Measurements from ENCODE around the gene MRPL18. TPM values are rescaled to one million over a fixed set of nuclear protein-coding genes. Genes with fewer than 3 reads are reported as not detected.

The MRPL18 gene
- total and polyA plus RNA-seq, 2 of the 8 experiments (the other 6 are each of a cell fraction or from before 2014, with no cell fraction given) = 58.7 to 79.8 TPM

DNA sequence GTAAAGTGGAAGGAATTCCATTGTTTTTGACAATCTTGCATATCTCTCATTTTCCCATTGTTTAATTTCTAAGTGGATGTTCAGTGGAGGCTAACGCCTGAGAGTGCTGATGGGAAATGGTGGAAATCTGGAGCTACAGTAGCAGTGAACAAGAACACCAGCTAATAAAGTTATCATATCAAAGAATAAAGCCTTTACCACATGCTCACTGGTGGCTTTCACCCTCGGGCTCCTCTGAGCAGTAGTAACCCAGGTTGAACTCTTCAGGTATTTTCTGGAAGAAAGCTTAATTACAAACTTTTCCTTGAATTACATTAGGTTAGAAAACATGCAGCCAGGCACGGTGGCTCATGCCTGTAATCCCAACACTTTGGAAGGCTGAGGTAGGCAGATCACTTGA lies 38.8 kb upstream of the MRPL18 start (continued):
- TF ChIP-seq, protein P1, sequence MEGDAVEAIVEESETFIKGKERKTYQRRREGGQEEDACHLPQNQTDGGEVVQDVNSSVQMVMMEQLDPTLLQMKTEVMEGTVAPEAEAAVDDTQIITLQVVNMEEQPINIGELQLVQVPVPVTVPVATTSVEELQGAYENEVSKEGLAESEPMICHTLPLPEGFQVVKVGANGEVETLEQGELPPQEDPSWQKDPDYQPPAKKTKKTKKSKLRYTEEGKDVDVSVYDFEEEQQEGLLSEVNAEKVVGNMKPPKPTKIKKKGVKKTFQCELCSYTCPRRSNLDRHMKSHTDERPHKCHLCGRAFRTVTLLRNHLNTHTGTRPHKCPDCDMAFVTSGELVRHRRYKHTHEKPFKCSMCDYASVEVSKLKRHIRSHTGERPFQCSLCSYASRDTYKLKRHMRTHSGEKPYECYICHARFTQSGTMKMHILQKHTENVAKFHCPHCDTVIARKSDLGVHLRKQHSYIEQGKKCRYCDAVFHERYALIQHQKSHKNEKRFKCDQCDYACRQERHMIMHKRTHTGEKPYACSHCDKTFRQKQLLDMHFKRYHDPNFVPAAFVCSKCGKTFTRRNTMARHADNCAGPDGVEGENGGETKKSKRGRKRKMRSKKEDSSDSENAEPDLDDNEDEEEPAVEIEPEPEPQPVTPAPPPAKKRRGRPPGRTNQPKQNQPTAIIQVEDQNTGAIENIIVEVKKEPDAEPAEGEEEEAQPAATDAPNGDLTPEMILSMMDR (IDR thresholded peaks at IDR 0.05; ENCODE audit: control extremely low read depth in 1 of 3, insufficient read depth in 1 of 3, low read depth in 1 of 3, low read length in 3 of 3) = no peak
- TF ChIP-seq, protein P2, sequence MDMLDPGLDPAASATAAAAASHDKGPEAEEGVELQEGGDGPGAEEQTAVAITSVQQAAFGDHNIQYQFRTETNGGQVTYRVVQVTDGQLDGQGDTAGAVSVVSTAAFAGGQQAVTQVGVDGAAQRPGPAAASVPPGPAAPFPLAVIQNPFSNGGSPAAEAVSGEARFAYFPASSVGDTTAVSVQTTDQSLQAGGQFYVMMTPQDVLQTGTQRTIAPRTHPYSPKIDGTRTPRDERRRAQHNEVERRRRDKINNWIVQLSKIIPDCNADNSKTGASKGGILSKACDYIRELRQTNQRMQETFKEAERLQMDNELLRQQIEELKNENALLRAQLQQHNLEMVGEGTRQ (IDR thresholded peaks at IDR 0.05; ENCODE audit: low read length) = no peak
- TF ChIP-seq CHD7 (IDR thresholded peaks at IDR 0.05; ENCODE audit: insufficient replicate concordance, low read length) = no peak
- TF ChIP-seq KDM5A (IDR thresholded peaks at IDR 0.05; ENCODE audit: low read length) = no peak
- TF ChIP-seq NANOG (IDR thresholded peaks at IDR 0.05; ENCODE audit: insufficient read depth, low read depth, low read length, poor library complexity, severe bottlenecking) = no peak
- TF ChIP-seq KDM4A (IDR thresholded peaks at IDR 0.05; ENCODE audit: low read depth, low read length, severe bottlenecking) = no peak

Measured in H1 (cell line).